Measurements from ENCODE around the gene MYBPC1. TPM values are rescaled to one million over a fixed set of nuclear protein-coding genes. Genes with fewer than 3 reads are reported as not detected.
A peak's percentile ranks its signal among the peaks of the same experiment; 100 is the strongest.

MYBPC1 gene
- total and polyA plus RNA-seq, 9 of the 15 experiments (the other 6 are each of a cell fraction or from before 2014, with no cell fraction given): not detected

DNA sequence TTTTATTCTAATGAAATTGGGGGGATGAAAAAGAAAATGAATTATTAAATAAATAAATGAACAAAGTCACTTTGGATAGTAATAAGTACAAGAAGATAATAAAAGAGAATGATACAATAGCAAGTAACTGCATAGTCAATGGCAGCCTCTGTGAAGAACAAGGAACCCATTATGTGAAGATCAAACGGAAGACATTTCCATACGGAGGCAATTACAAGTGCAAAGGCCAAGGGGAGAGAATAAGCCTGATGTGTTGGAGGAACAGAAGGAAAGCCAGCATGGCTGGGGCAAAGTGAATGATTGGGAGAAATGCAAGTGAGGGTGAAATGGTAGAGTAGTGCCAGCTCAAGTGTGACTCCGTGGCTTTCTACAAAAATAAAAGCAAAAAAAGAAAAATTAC lies 58.7 kb downstream of the MYBPC1 start:
- FAIRE-seq (no peak), DNase-seq (ENCODE audit: extremely low read depth in 1 of 4, low spot score in 3 of 4) (no peak), ATAC-seq (no peak)
- H3K4me2 ChIP-seq (ENCODE audit: insufficient read depth, low read length): no peak overlapping the region
- H2AFZ ChIP-seq (ENCODE audit: low read depth, low read length): no peak overlapping the region
- H3K27ac ChIP-seq (ENCODE audit: extremely low read depth, low read depth, low read length): no peak overlapping the region
- H3K27me3 ChIP-seq (ENCODE audit: control insufficient read depth in 2 of 2, insufficient read depth in 2 of 2, low read length in 2 of 2): no peaks in the 10 kb centered on the region; a peak in 4 of 5 replicates
- BruUV-seq (replicated peaks): no TSS peak
- H4K20me1 ChIP-seq (replicated peaks; ENCODE audit: control insufficient read depth, insufficient read depth, low read length): no peaks in the 10 kb centered on the region
- ChIA-PET CTCF (ENCODE audit: low intra/inter-chr PET ratio) (interaction anchor here (0.7 kb wide), 1 partner anchor 612 kb away, joined by 5 read pairs; no protein-coding TSS in a partner anchor), POLR2A (interaction anchor here (0.6 kb wide), 2 partner anchors 28 to 59 kb away, joined by 3 to 4 read pairs; partner anchors contain the start of gene MYBPC1)
- no peaks in the 10 kb centered on the region for H3K9me3 ChIP-seq (replicated peaks; ENCODE audit: control insufficient read depth, insufficient read depth, low read depth, low read length)
- H3K4me1 ChIP-seq (replicated peaks in 1 of 2; ENCODE audit: control insufficient read depth in 2 of 2, insufficient read depth in 2 of 2, low read length in 2 of 2): no peaks in the 10 kb centered on the region
- WGBS (ENCODE audit: insufficient coverage, low coverage, missing lambda C conversion rate): 3% methylated on average over 3 of the region's 3 CpGs
- in situ Hi-C loops (cut with MboI) (no loop called here), intact Hi-C loops (cut with micrococcal nuclease) (no loop called here)
- H3K36me3 ChIP-seq (ENCODE audit: control insufficient read depth, insufficient read depth, low read length): no peaks in the 10 kb centered on the region
- no peak for TF ChIP-seq BDP1 (IDR thresholded peaks at IDR 0.05; ENCODE audit: insufficient read depth, insufficient read length)
- no peak for TF ChIP-seq NCOA4 (IDR thresholded peaks at IDR 0.05; ENCODE audit: partially characterized antibody)
- TF ChIP-seq NCOA2 (IDR thresholded peaks at IDR 0.05; ENCODE audit: partially characterized antibody in 2 of 2): no peak
- no peak overlapping the region for H3K9ac ChIP-seq (ENCODE audit: insufficient read depth in 1 of 2, low read depth in 2 of 2, low read length in 2 of 2)
- H3K4me3 ChIP-seq: no peak overlapping the region
- no peaks in the 10 kb centered on the region for H3K79me2 ChIP-seq (ENCODE audit: control insufficient read depth, insufficient read depth, low read length)
- no peaks in the 10 kb centered on the region for H3K9me1 ChIP-seq (ENCODE audit: control insufficient read depth, insufficient read depth, low read length)

GRCh38 chr12:101654442-101654841 lies 59.7 kb downstream of the MYBPC1 start:
- 0% methylated on average over 1 of the region's 1 CpG for WGBS (ENCODE audit: insufficient coverage, low coverage, missing lambda C conversion rate)
- Histone ChIP-seq H3K4me3 (no peak overlapping the region), H3K9me3 (replicated peaks; ENCODE audit: control insufficient read depth, insufficient read depth, low read depth, low read length) (no peaks in the 10 kb centered on the region), H3K9ac (ENCODE audit: insufficient read depth in 1 of 2, low read depth in 2 of 2, low read length in 2 of 2) (no peak overlapping the region), H3K27ac (ENCODE audit: extremely low read depth, low read depth, low read length) (no peak overlapping the region), H3K36me3 (ENCODE audit: control insufficient read depth, insufficient read depth, low read length) (no peaks in the 10 kb centered on the region), H3K27me3 (ENCODE audit: control insufficient read depth in 2 of 2, insufficient read depth in 2 of 2, low read length in 2 of 2) (no peaks in the 10 kb centered on the region; a peak in 2 of 5 replicates), H3K4me1 (replicated peaks in 1 of 2; ENCODE audit: control insufficient read depth in 2 of 2, insufficient read depth in 2 of 2, low read length in 2 of 2) (no peaks in the 10 kb centered on the region), H3K9me1 (ENCODE audit: control insufficient read depth, insufficient read depth, low read length) (no peaks in the 10 kb centered on the region), H3K4me2 (ENCODE audit: insufficient read depth, low read length) (no peak overlapping the region), H4K20me1 (replicated peaks; ENCODE audit: control insufficient read depth, insufficient read depth, low read length) (no peaks in the 10 kb centered on the region), H3K79me2 (ENCODE audit: control insufficient read depth, insufficient read depth, low read length) (no peaks in the 10 kb centered on the region), H2AFZ (ENCODE audit: low read depth, low read length) (no peak overlapping the region)
- no peak for FAIRE-seq
- no TSS peak for BruUV-seq (replicated peaks)
- CTCF ChIA-PET (ENCODE audit: low intra/inter-chr PET ratio): no interaction called here
- DNase-seq (ENCODE audit: extremely low read depth in 1 of 4, low spot score in 3 of 4): no peak
- peak; percentile 75 for ATAC-seq
- POLR2A ChIA-PET: interaction anchor here (0.6 to 1.4 kb wide), 4 partner anchors 12 to 106 kb away, joined by 3 to 6 read pairs (median 4); no protein-coding TSS in a partner anchor
- in situ Hi-C loops (cut with MboI) (no loop called here), intact Hi-C loops (cut with micrococcal nuclease) (no loop called here)
- TF ChIP-seq, protein P1, sequence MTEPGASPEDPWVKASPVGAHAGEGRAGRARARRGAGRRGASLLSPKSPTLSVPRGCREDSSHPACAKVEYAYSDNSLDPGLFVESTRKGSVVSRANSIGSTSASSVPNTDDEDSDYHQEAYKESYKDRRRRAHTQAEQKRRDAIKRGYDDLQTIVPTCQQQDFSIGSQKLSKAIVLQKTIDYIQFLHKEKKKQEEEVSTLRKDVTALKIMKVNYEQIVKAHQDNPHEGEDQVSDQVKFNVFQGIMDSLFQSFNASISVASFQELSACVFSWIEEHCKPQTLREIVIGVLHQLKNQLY (CRISPR knock-in tag; conservative IDR thresholded peaks at IDR 0.05): no peak
- TF ChIP-seq, protein P2, sequence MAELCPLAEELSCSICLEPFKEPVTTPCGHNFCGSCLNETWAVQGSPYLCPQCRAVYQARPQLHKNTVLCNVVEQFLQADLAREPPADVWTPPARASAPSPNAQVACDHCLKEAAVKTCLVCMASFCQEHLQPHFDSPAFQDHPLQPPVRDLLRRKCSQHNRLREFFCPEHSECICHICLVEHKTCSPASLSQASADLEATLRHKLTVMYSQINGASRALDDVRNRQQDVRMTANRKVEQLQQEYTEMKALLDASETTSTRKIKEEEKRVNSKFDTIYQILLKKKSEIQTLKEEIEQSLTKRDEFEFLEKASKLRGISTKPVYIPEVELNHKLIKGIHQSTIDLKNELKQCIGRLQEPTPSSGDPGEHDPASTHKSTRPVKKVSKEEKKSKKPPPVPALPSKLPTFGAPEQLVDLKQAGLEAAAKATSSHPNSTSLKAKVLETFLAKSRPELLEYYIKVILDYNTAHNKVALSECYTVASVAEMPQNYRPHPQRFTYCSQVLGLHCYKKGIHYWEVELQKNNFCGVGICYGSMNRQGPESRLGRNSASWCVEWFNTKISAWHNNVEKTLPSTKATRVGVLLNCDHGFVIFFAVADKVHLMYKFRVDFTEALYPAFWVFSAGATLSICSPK (IDR thresholded peaks at IDR 0.05; ENCODE audit: borderline replicate concordance): no peak
- no peak for TF ChIP-seq DEAF1 (CRISPR knock-in tag; IDR thresholded peaks at IDR 0.05)
- TF ChIP-seq HDAC3 (IDR thresholded peaks at IDR 0.05; ENCODE audit: borderline replicate concordance, partially characterized antibody): no peak
- no peak for TF ChIP-seq DPF2 (IDR thresholded peaks at IDR 0.05)
- no peak for TF ChIP-seq KDM2B (CRISPR knock-in tag; IDR thresholded peaks at IDR 0.05)
- no peak for TF ChIP-seq DDX20 (tag; IDR thresholded peaks at IDR 0.05; ENCODE audit: low read depth)
- TF ChIP-seq ZBTB7A (IDR thresholded peaks at IDR 0.05; ENCODE audit: borderline replicate concordance, control insufficient read depth, low read depth, low read length): no peak
- no peak for TF ChIP-seq ADNP (tag; IDR thresholded peaks at IDR 0.05)

Measured in K562 (cell line).